ENCODE measurements around the gene UACA. TPM values are rescaled to one million over a fixed set of nuclear protein-coding genes. Genes with fewer than 3 reads are reported as not detected.

UACA gene
- total and polyA plus RNA-seq, 2 donors = 11.0 to 23.8 TPM

GRCh38 chr15:70722266-70723121 lies 40.9 kb downstream of the UACA start:
- Histone ChIP-seq H3K27me3 (ENCODE audit: control insufficient read depth in 2 of 2, insufficient read depth in 1 of 2, low read length in 1 of 2) (no peaks in the 10 kb centered on the region), H3K36me3 (ENCODE audit: control insufficient read depth in 2 of 2, insufficient read depth in 2 of 2, low read length in 1 of 2) (no peaks in the 10 kb centered on the region), H3K9me3 (ENCODE audit: control insufficient read depth in 2 of 2, insufficient read depth in 1 of 2, low read length in 1 of 2) (no peaks in the 10 kb centered on the region), H3K4me1 (ENCODE audit: control insufficient read depth in 2 of 2, insufficient read depth in 2 of 2, low read length in 2 of 2) (no peaks in the 10 kb centered on the region), H3K27ac (ENCODE audit: low read depth in 1 of 2, low read length in 1 of 2) (no peak overlapping the region), H3K4me3 (ENCODE audit: low read length in 2 of 2) (no peak overlapping the region)
- 90% methylated on average over 3 of the region's 3 CpGs for WGBS
- peak in 7 of 9 donors; percentile 4 to 50 (median 29) for DNase-seq (ENCODE audit: low read depth in 6 of 9, low spot score in 9 of 9)

- Histone ChIP-seq H3K9me3 (ENCODE audit: control insufficient read depth in 2 of 2, insufficient read depth in 1 of 2, low read length in 1 of 2) (no peaks in the 10 kb centered on the region), H3K27me3 (ENCODE audit: control insufficient read depth in 2 of 2, insufficient read depth in 1 of 2, low read length in 1 of 2) (no peaks in the 10 kb centered on the region), H3K4me3 (ENCODE audit: low read length in 2 of 2) (no peak overlapping the region), H3K27ac (ENCODE audit: low read depth in 1 of 2, low read length in 1 of 2) (no peak overlapping the region), H3K4me1 (ENCODE audit: control insufficient read depth in 2 of 2, insufficient read depth in 2 of 2, low read length in 2 of 2) (no peaks in the 10 kb centered on the region), H3K36me3 (ENCODE audit: control insufficient read depth in 2 of 2, insufficient read depth in 2 of 2, low read length in 1 of 2) (no peaks in the 10 kb centered on the region)
- no peak for DNase-seq (ENCODE audit: low read depth in 6 of 9, low spot score in 9 of 9)
- WGBS = 96% methylated on average over 3 of the region's 3 CpGs
Measured at GRCh38 chr15:70720228-70721016, 42.9 kb downstream of the UACA start.

- Histone ChIP-seq H3K4me3 (ENCODE audit: low read length in 2 of 2) (no peak overlapping the region), H3K9me3 (ENCODE audit: control insufficient read depth in 2 of 2, insufficient read depth in 1 of 2, low read length in 1 of 2) (no peaks in the 10 kb centered on the region), H3K27me3 (ENCODE audit: control insufficient read depth in 2 of 2, insufficient read depth in 1 of 2, low read length in 1 of 2) (peaks cover 0 to 5% of the 10 kb centered on the region in 2 donors), H3K36me3 (ENCODE audit: control insufficient read depth in 2 of 2, insufficient read depth in 2 of 2, low read length in 1 of 2) (no peaks in the 10 kb centered on the region), H3K4me1 (ENCODE audit: control insufficient read depth in 2 of 2, insufficient read depth in 2 of 2, low read length in 2 of 2) (no peaks in the 10 kb centered on the region), H3K27ac (ENCODE audit: low read depth in 1 of 2, low read length in 1 of 2) (no peak overlapping the region)
- DNase-seq (ENCODE audit: low read depth in 6 of 9, low spot score in 9 of 9) = no peak
Measured at GRCh38 chr15:70717237-70717793, 46.0 kb downstream of the UACA start.

GRCh38 chr15:70715840-70716485 lies 47.4 kb downstream of the UACA start:
- H3K4me3 ChIP-seq (ENCODE audit: low read length in 2 of 2) = no peak overlapping the region
- no peak for DNase-seq (ENCODE audit: low read depth in 6 of 9, low spot score in 9 of 9)
- no peak overlapping the region for H3K27ac ChIP-seq (ENCODE audit: low read depth in 1 of 2, low read length in 1 of 2)
- H3K36me3 ChIP-seq (ENCODE audit: control insufficient read depth in 2 of 2, insufficient read depth in 2 of 2, low read length in 1 of 2) = no peaks in the 10 kb centered on the region
- 96% methylated on average over 6 of the region's 6 CpGs for WGBS
- peaks cover 0 to 5% of the 10 kb centered on the region in 2 donors for H3K27me3 ChIP-seq (ENCODE audit: control insufficient read depth in 2 of 2, insufficient read depth in 1 of 2, low read length in 1 of 2)
- no peaks in the 10 kb centered on the region for H3K9me3 ChIP-seq (ENCODE audit: control insufficient read depth in 2 of 2, insufficient read depth in 1 of 2, low read length in 1 of 2)
- no peaks in the 10 kb centered on the region for H3K4me1 ChIP-seq (ENCODE audit: control insufficient read depth in 2 of 2, insufficient read depth in 2 of 2, low read length in 2 of 2)

GRCh38 chr15:70714565-70714964 lies 48.8 kb downstream of the UACA start:
- no peak overlapping the region for H3K27ac ChIP-seq (ENCODE audit: low read depth in 1 of 2, low read length in 1 of 2)
- H3K27me3 ChIP-seq (ENCODE audit: control insufficient read depth in 2 of 2, insufficient read depth in 1 of 2, low read length in 1 of 2) = peaks cover 0 to 5% of the 10 kb centered on the region in 2 donors
- no peak for DNase-seq (ENCODE audit: low read depth in 6 of 9, low spot score in 9 of 9)
- H3K4me1 ChIP-seq (ENCODE audit: control insufficient read depth in 2 of 2, insufficient read depth in 2 of 2, low read length in 2 of 2) = no peaks in the 10 kb centered on the region
- no peaks in the 10 kb centered on the region for H3K36me3 ChIP-seq (ENCODE audit: control insufficient read depth in 2 of 2, insufficient read depth in 2 of 2, low read length in 1 of 2)
- no peaks in the 10 kb centered on the region for H3K9me3 ChIP-seq (ENCODE audit: control insufficient read depth in 2 of 2, insufficient read depth in 1 of 2, low read length in 1 of 2)
- 76% methylated on average over 3 of the region's 3 CpGs for WGBS
- H3K4me3 ChIP-seq (ENCODE audit: low read length in 2 of 2) = no peak overlapping the region

GRCh38 chr15:70714015-70714414 lies 49.3 kb downstream of the UACA start:
- H3K4me3 ChIP-seq (ENCODE audit: low read length in 2 of 2) = no peak overlapping the region
- no peak overlapping the region for H3K27ac ChIP-seq (ENCODE audit: low read depth in 1 of 2, low read length in 1 of 2)
- no peak for DNase-seq (ENCODE audit: low read depth in 6 of 9, low spot score in 9 of 9)
- H3K9me3 ChIP-seq (ENCODE audit: control insufficient read depth in 2 of 2, insufficient read depth in 1 of 2, low read length in 1 of 2) = no peaks in the 10 kb centered on the region
- H3K27me3 ChIP-seq (ENCODE audit: control insufficient read depth in 2 of 2, insufficient read depth in 1 of 2, low read length in 1 of 2) = peaks cover 0 to 5% of the 10 kb centered on the region in 2 donors
- no peaks in the 10 kb centered on the region for H3K4me1 ChIP-seq (ENCODE audit: control insufficient read depth in 2 of 2, insufficient read depth in 2 of 2, low read length in 2 of 2)
- WGBS = 84% methylated on average over 2 of the region's 2 CpGs
- no peaks in the 10 kb centered on the region for H3K36me3 ChIP-seq (ENCODE audit: control insufficient read depth in 2 of 2, insufficient read depth in 2 of 2, low read length in 1 of 2)

GRCh38 chr15:70712271-70712670 lies 51.1 kb downstream of the UACA start:
- Histone ChIP-seq H3K27me3 (ENCODE audit: control insufficient read depth in 2 of 2, insufficient read depth in 1 of 2, low read length in 1 of 2) (peaks cover 0 to 5% of the 10 kb centered on the region in 2 donors), H3K36me3 (ENCODE audit: control insufficient read depth in 2 of 2, insufficient read depth in 2 of 2, low read length in 1 of 2) (no peaks in the 10 kb centered on the region), H3K9me3 (ENCODE audit: control insufficient read depth in 2 of 2, insufficient read depth in 1 of 2, low read length in 1 of 2) (no peaks in the 10 kb centered on the region), H3K4me1 (ENCODE audit: control insufficient read depth in 2 of 2, insufficient read depth in 2 of 2, low read length in 2 of 2) (no peaks in the 10 kb centered on the region), H3K4me3 (ENCODE audit: low read length in 2 of 2) (no peak overlapping the region), H3K27ac (ENCODE audit: low read depth in 1 of 2, low read length in 1 of 2) (no peak overlapping the region)
- no peak for DNase-seq (ENCODE audit: low read depth in 6 of 9, low spot score in 9 of 9)
- WGBS = 27% methylated on average over 3 of the region's 3 CpGs

- 97% methylated on average over 5 of the region's 5 CpGs for WGBS
- no peaks in the 10 kb centered on the region for H3K4me1 ChIP-seq (ENCODE audit: control insufficient read depth in 2 of 2, insufficient read depth in 2 of 2, low read length in 2 of 2)
- H3K9me3 ChIP-seq (ENCODE audit: control insufficient read depth in 2 of 2, insufficient read depth in 1 of 2, low read length in 1 of 2) = no peaks in the 10 kb centered on the region
- no peak overlapping the region for H3K4me3 ChIP-seq (ENCODE audit: low read length in 2 of 2)
- H3K36me3 ChIP-seq (ENCODE audit: control insufficient read depth in 2 of 2, insufficient read depth in 2 of 2, low read length in 1 of 2) = no peaks in the 10 kb centered on the region
- no peak overlapping the region for H3K27ac ChIP-seq (ENCODE audit: low read depth in 1 of 2, low read length in 1 of 2)
- H3K27me3 ChIP-seq (ENCODE audit: control insufficient read depth in 2 of 2, insufficient read depth in 1 of 2, low read length in 1 of 2) = peaks cover 0 to 5% of the 10 kb centered on the region in 2 donors
- no peak for DNase-seq (ENCODE audit: low read depth in 6 of 9, low spot score in 9 of 9)
Measured at GRCh38 chr15:70710714-70711113, 52.6 kb downstream of the UACA start.
